ENCODE data around the gene ALKBH4. TPM values are rescaled to one million over a fixed set of nuclear protein-coding genes. Genes with fewer than 3 reads are reported as not detected.

The ALKBH4 gene
- total and polyA plus RNA-seq, 2 of the 8 experiments (the other 6 are each of a cell fraction or from before 2014, with no cell fraction given), result 10.2 to 16.6 TPM

GRCh38 chr7:102433219-102434038 is 31.2 kb downstream of the ALKBH4 start, which contains the start of gene ORAI2 (continued):
- peak; percentile 82 for TF ChIP-seq KDM4A (IDR thresholded peaks at IDR 0.05; ENCODE audit: low read depth, low read length, severe bottlenecking)
- peak; percentile 40 for TF ChIP-seq ASH2L (IDR thresholded peaks at IDR 0.05; ENCODE audit: low read length)
- TF ChIP-seq, protein P1, sequence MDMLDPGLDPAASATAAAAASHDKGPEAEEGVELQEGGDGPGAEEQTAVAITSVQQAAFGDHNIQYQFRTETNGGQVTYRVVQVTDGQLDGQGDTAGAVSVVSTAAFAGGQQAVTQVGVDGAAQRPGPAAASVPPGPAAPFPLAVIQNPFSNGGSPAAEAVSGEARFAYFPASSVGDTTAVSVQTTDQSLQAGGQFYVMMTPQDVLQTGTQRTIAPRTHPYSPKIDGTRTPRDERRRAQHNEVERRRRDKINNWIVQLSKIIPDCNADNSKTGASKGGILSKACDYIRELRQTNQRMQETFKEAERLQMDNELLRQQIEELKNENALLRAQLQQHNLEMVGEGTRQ (IDR thresholded peaks at IDR 0.05; ENCODE audit: low read length), result peak; percentile 77
- no peak for TF ChIP-seq CBX5 (IDR thresholded peaks at IDR 0.05; ENCODE audit: low read depth, low read length)
- no peak for TF ChIP-seq KDM1A (IDR thresholded peaks at IDR 0.05; ENCODE audit: borderline replicate concordance, low read length)
- TF ChIP-seq TAF1 (IDR thresholded peaks at IDR 0.05; ENCODE audit: low read depth, low read length), result 0 out of 2 replicates have a peak, but pooled peaks have one; percentile 23
